Mesendoderm (in vitro differentiated cells): ENCODE results near the gene FBXO2.
"Not testable (repeated sequence)": the region's sequence is repeated elsewhere in the genome, so short reads cannot be mapped to it uniquely, and the experiment has no call there.

Experiments used
- DNase-seq: peaks from one replicate; pipeline ENCODE4 v3.0.0; 2013
- H2AK5ac ChIP-seq: 2 replicates; pipeline ENCODE4 v1.6.1; 2013; ENCODE audit warnings: low read length, inconsistent platforms
- H2BK120ac ChIP-seq: 2 replicates; pipeline ENCODE4 v1.6.1; 2013; ENCODE audit warnings: low read depth, mild to moderate bottlenecking, low read length, moderate library complexity, mixed read lengths
- H2BK15ac ChIP-seq: replicated peaks from 2 replicates; pipeline ENCODE4 v1.6.1; 2013; ENCODE audit warnings: low read depth, mild to moderate bottlenecking, moderate library complexity
- H2BK5ac ChIP-seq: 2 replicates; pipeline ENCODE4 v1.6.1; 2013; ENCODE audit warnings: low read length, inconsistent platforms
- H3K18ac ChIP-seq: 2 replicates; pipeline ENCODE4 v1.6.1; 2013; ENCODE audit warnings: mild to moderate bottlenecking, low read length, mixed read lengths
- H3K23ac ChIP-seq: one replicate; pipeline ENCODE4 v1.6.1; 2013; ENCODE audit warnings: low read length
- H3K27ac ChIP-seq: 2 replicates; pipeline ENCODE4 v1.5.1; 2013; ENCODE audit warnings: low read depth, mild to moderate bottlenecking, inconsistent platforms, low read length, moderate library complexity
- H3K27me3 ChIP-seq: 2 replicates; pipeline ENCODE4 v1.6.1; 2013; ENCODE audit warnings: low read length, control low read depth, mild to moderate bottlenecking, inconsistent platforms; ENCODE audit not compliant: insufficient read depth, poor library complexity
- H3K36me3 ChIP-seq: 2 replicates; pipeline ENCODE4 v1.6.1; 2013; ENCODE audit warnings: low read length, inconsistent platforms; ENCODE audit not compliant: control insufficient read depth, insufficient read depth
- H3K4ac ChIP-seq: one replicate; pipeline ENCODE4 v1.6.1; 2013; ENCODE audit warnings: low read depth, mild to moderate bottlenecking, low read length, moderate library complexity
- H3K4me1 ChIP-seq: 2 replicates; pipeline ENCODE4 v1.6.1; 2013; ENCODE audit warnings: low read depth, low read length, inconsistent platforms; ENCODE audit not compliant: control insufficient read depth
- H3K4me2 ChIP-seq: 2 replicates; pipeline ENCODE4 v1.6.1; 2013; ENCODE audit warnings: low read length
- H3K4me3 ChIP-seq: 2 replicates; pipeline ENCODE4 v1.5.1; 2013; ENCODE audit warnings: mild to moderate bottlenecking, low read length
- H3K56ac ChIP-seq: one replicate; pipeline ENCODE4 v1.6.1; 2013; ENCODE audit warnings: low read length
- H3K79me1 ChIP-seq: 2 replicates; pipeline ENCODE4 v1.6.1; 2013; ENCODE audit warnings: low read length, inconsistent platforms
- H3K79me2 ChIP-seq: 2 replicates; pipeline ENCODE4 v1.6.1; 2013; ENCODE audit warnings: mild to moderate bottlenecking, low read length; ENCODE audit not compliant: control insufficient read depth, insufficient read depth
- H3K9ac ChIP-seq: 2 replicates; pipeline ENCODE4 v1.6.1; 2013; ENCODE audit warnings: low read length, inconsistent platforms
- H4K5ac ChIP-seq: one replicate; pipeline ENCODE4 v1.6.1; 2013; ENCODE audit warnings: low read length
- H4K8ac ChIP-seq: one replicate; pipeline ENCODE4 v1.6.1; 2013; ENCODE audit warnings: low read depth, mild to moderate bottlenecking, control low read depth, low read length, moderate library complexity
- WGBS: extraction: QIAGEN DNeasy Blood & Tissue Kit; methylation state at CpG from one replicate; pipeline ENCODE4 v1.1.7; 2013; ENCODE audit warnings: low lambda C conversion rate, missing lambda C conversion rate; ENCODE audit not compliant: insufficient coverage; ENCODE audit errors: extremely low coverage; 5-methylcytosine and 5-hydroxymethylcytosine counted together

Gene FBXO2

DNA sequence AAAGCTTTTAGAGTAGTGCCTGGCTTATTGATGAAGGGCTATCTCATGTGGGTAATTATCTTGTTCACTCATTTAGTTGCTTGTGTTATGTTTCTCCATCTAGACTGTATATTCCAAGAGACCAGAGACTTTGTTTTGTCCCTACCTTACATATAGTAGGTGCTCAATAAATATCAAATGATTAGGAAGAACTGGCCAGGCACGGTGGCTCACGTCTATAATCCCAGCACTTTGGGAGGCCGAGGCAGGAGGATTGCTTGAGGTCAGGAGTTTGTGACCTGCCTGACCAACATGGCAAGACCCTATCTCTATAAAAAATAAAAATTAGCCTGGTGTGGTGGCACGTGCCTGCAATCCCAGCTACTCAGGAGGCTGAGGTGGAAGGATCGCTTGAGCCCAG, 9.0 kb downstream of the FBXO2 start:
- no peak overlapping the region for H3K4me3 ChIP-seq
- no peaks in the 10 kb centered on the region for H3K79me1 ChIP-seq
- no peaks in the 10 kb centered on the region for H3K4me1 ChIP-seq
- H3K4me2 ChIP-seq: no peak overlapping the region
- no peaks in the 10 kb centered on the region for H3K36me3 ChIP-seq
- H3K23ac ChIP-seq: no peak overlapping the region
- no peak overlapping the region for H3K18ac ChIP-seq
- no peak overlapping the region for H2BK15ac ChIP-seq
- no peak overlapping the region for H3K56ac ChIP-seq
- no CpG with 5 or more reads among the region's 5 CpGs for WGBS
- H3K9ac ChIP-seq: no peak overlapping the region
- no peaks in the 10 kb centered on the region for H3K79me2 ChIP-seq
- no peak overlapping the region for H4K8ac ChIP-seq
- H4K5ac ChIP-seq: no peak overlapping the region
- H3K27me3 ChIP-seq: no peaks in the 10 kb centered on the region
- H2BK120ac ChIP-seq: no peak overlapping the region
- H3K4ac ChIP-seq: no peak overlapping the region
- no peak for DNase-seq
- no peak overlapping the region for H2BK5ac ChIP-seq
- H3K27ac ChIP-seq: no peak overlapping the region
- no peak overlapping the region for H2AK5ac ChIP-seq

DNA sequence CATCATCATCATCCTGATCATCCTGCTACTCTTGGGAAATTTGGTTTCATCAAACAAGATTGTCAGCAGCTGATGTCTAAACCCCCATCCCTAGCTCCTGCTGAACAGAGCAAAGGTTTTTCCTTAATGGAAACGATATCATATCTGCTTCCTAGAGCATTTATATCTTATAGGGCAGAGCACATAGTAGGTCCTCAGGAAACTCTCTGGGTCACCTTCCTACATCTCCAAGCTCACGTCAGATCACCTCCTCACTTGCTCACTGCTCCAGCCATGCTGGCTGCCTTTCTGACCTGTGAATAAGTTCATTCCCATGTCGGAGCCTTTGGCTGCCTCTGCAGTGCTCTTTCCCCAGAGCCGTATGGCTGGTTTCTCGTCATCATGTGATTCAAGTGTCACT, 10.4 kb downstream of the FBXO2 start:
- H2AK5ac ChIP-seq: no peak overlapping the region
- no peak overlapping the region for H3K4me3 ChIP-seq
- H3K27me3 ChIP-seq: no peaks in the 10 kb centered on the region
- H3K18ac ChIP-seq: no peak overlapping the region
- no peaks in the 10 kb centered on the region for H3K79me2 ChIP-seq
- no peaks in the 10 kb centered on the region for H3K36me3 ChIP-seq
- H2BK15ac ChIP-seq: no peak overlapping the region
- H3K27ac ChIP-seq: no peak overlapping the region
- no peak overlapping the region for H2BK5ac ChIP-seq
- no peak overlapping the region for H3K9ac ChIP-seq
- H3K4me2 ChIP-seq: no peak overlapping the region
- no peak for DNase-seq
- no CpG with 5 or more reads among the region's 5 CpGs for whole genome bisulfite sequencing
- H3K23ac ChIP-seq: no peak overlapping the region
- H4K8ac ChIP-seq: no peak overlapping the region
- H3K4ac ChIP-seq: no peak overlapping the region
- no peaks in the 10 kb centered on the region for H3K79me1 ChIP-seq
- no peak overlapping the region for H3K56ac ChIP-seq
- no peaks in the 10 kb centered on the region for H3K4me1 ChIP-seq
- no peak overlapping the region for H4K5ac ChIP-seq
- H2BK120ac ChIP-seq: no peak overlapping the region

DNA sequence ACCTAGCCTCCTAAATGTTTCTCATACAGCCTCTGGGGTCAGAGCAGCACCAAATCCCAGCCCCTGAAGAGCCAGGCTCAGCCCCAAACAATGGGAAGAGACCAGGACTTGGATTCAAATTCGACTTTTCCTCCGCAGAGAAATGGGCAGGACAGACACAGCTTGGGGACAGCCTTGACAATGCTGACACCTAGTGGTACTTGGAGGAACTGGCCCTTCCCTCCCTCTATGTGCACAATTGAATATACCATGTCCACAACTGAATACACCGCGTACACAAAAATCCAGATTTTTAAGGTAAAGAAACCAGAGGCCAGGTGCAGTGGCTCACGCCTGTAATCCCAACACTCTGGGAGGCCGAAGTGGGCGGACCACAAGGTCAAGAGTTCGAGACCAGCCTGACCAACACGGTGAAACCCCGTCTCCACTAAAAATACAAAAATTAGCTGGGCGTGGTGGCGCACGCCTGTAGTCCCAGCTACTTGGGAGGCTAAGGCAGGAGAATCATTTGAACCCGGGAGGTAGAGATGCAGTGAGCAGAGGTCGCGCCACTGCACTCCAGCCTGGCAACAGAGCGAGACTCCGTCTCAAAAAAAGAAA, 11.7 kb downstream of the FBXO2 start:
- H2BK5ac ChIP-seq, H3K56ac ChIP-seq, H3K4me2 ChIP-seq, H4K5ac ChIP-seq, H2BK15ac ChIP-seq, H3K27ac ChIP-seq, H3K4ac ChIP-seq, H4K8ac ChIP-seq, H2AK5ac ChIP-seq, H3K79me2 ChIP-seq, H3K36me3 ChIP-seq, H3K4me3 ChIP-seq, H3K9ac ChIP-seq, H3K18ac ChIP-seq, H2BK120ac ChIP-seq, H3K79me1 ChIP-seq, H3K23ac ChIP-seq, H3K27me3 ChIP-seq, H3K4me1 ChIP-seq: not testable (repeated sequence)
- peak; percentile 57 for DNase-seq
- WGBS: no CpG with 5 or more reads among the region's 18 CpGs

DNA sequence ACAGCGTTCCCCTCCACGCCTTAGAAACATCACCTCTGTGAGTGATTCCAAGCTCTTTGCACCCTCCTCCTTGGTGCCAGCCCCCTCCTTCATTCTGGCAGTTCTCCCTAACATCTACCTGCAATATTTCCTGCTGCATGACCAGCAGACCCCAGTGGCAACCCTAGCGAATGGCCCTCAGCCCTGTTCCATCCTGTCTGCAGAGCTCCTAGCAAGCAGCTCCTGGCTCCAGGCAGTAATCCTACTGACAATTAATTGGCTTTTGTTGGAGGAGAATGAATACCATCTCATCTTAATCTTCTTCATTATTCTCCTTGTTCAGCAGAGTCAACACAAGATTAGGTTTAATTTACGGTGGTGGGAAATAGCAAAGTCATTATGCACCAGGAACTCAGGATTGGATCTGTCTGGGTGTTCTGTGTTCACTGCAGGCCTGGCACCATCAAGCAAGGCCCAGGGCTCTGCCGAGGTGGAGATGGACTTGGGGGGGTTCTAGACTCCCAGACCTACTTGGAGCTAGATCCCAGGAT, 12.4 kb downstream of the FBXO2 start:
- H3K4me1 ChIP-seq: no peaks in the 10 kb centered on the region
- no peak overlapping the region for H3K18ac ChIP-seq
- WGBS: no CpG with 5 or more reads among the region's 5 CpGs
- no peaks in the 10 kb centered on the region for H3K79me1 ChIP-seq
- no peak overlapping the region for H2BK15ac ChIP-seq
- H3K4me3 ChIP-seq: no peak overlapping the region
- H3K36me3 ChIP-seq: no peaks in the 10 kb centered on the region
- no peak overlapping the region for H3K56ac ChIP-seq
- H3K79me2 ChIP-seq: no peaks in the 10 kb centered on the region
- H3K27me3 ChIP-seq: no peaks in the 10 kb centered on the region
- no peak overlapping the region for H4K8ac ChIP-seq
- H3K4me2 ChIP-seq: no peak overlapping the region
- no peak overlapping the region for H2BK5ac ChIP-seq
- no peak overlapping the region for H3K23ac ChIP-seq
- DNase-seq: no peak
- H2BK120ac ChIP-seq: no peak overlapping the region
- H2AK5ac ChIP-seq: no peak overlapping the region
- no peak overlapping the region for H3K9ac ChIP-seq
- no peak overlapping the region for H3K4ac ChIP-seq
- H4K5ac ChIP-seq: no peak overlapping the region
- H3K27ac ChIP-seq: no peak overlapping the region

DNA sequence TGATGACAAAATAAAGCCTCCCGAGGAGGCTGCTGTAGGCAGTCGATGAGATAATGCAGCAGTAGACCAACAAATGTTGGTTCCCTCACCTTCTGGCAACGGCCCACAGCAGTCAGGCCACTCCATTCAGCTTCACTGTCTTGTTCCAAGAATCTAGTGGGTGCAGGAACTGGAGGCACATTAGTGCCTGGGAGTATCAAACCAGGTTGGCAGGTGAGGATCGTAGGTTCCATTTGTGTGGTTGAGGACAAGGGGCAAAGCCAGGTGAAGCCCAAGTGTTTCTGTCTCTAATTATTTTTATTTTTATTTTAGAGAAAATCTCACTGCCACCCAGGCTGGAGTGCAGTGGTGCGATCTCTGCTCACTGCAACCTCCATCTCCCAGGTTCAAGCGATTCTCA, 13.3 kb downstream of the FBXO2 start:
- Histone ChIP-seq H3K9ac (no peak overlapping the region), H3K4ac (no peak overlapping the region), H3K4me2 (no peak overlapping the region), H2BK5ac (no peak overlapping the region), H3K4me1 (no peaks in the 10 kb centered on the region), H3K79me1 (no peaks in the 10 kb centered on the region), H3K56ac (no peak overlapping the region), H4K8ac (no peak overlapping the region), H3K23ac (no peak overlapping the region), H2BK120ac (no peak overlapping the region), H2BK15ac (no peak overlapping the region), H3K79me2 (no peaks in the 10 kb centered on the region), H3K36me3 (no peaks in the 10 kb centered on the region), H3K27me3 (no peaks in the 10 kb centered on the region), H3K27ac (no peak overlapping the region), H3K4me3 (no peak overlapping the region), H4K5ac (no peak overlapping the region), H3K18ac (no peak overlapping the region), H2AK5ac (no peak overlapping the region)
- no CpG with 5 or more reads among the region's 6 CpGs for WGBS
- DNase-seq: no peak

DNA sequence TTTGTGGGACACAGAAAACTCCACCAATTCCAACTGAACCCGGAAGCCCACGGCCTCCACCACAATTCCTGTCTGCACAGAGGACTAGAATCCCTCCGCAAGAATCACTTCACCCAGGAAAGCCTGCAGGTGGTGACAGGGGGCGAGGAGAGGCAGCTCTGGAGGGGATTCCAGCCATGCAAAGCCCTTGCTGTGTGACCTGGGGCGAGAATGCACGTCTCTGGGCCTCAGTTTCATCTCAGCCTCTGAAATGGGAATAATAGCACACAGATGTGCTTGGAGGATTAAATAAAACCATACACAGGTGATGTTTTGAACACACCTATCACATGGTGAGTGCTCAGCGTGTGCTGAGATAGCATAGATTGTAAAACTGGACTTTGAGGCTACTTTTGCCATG, 14.1 kb downstream of the FBXO2 start:
- no peak overlapping the region for H3K27ac ChIP-seq
- no CpG with 5 or more reads among the region's 7 CpGs for WGBS
- H2BK15ac ChIP-seq: no peak overlapping the region

More for the DNA sequence above, 14.1 kb downstream of the FBXO2 start:
- Histone ChIP-seq H3K27me3 (no peaks in the 10 kb centered on the region), H3K18ac (no peak overlapping the region), H4K8ac (no peak overlapping the region), H3K79me2 (no peaks in the 10 kb centered on the region), H3K4me2 (no peak overlapping the region), H2BK120ac (no peak overlapping the region), H3K23ac (no peak overlapping the region), H3K4me1 (no peaks in the 10 kb centered on the region), H3K79me1 (no peaks in the 10 kb centered on the region), H2AK5ac (no peak overlapping the region), H3K9ac (no peak overlapping the region), H4K5ac (no peak overlapping the region), H3K4ac (no peak overlapping the region), H3K56ac (no peak overlapping the region), H3K4me3 (no peak overlapping the region), H3K36me3 (no peaks in the 10 kb centered on the region), H2BK5ac (no peak overlapping the region)
- no peak for DNase-seq
